NCI-H146 treated with DMSO at 0.1 percent for 48 hours (cell line): ENCODE results near the gene KAZN.
"Not testable (repeated sequence)": the region's sequence is repeated elsewhere in the genome, so short reads cannot be mapped to it uniquely, and the experiment has no call there.

Experiments
- DNase-seq: peaks from one replicate; lab custom pipeline; 2025; ENCODE audit not compliant: unreplicated experiment; lab: John Stamatoyannopoulos, UW

The KAZN gene

GRCh38 chr1:14962407-14962806 lies 363.9 kb downstream of the KAZN start:
- DNase-seq: no peak

- not testable (repeated sequence) for DNase-seq
These were observed 365.6 kb downstream of the KAZN start for GRCh38 chr1:14963791-14964710.

GRCh38 chr1:14964711-14965055 lies 366.2 kb downstream of the KAZN start:
- no peak for DNase-seq

- DNase-seq: no peak
These were observed 369.9 kb downstream of the KAZN start for GRCh38 chr1:14968251-14968851.

GRCh38 chr1:14969006-14969405 lies 370.5 kb downstream of the KAZN start:
- no peak for DNase-seq

- no peak for DNase-seq
These were observed 371.8 kb downstream of the KAZN start for GRCh38 chr1:14970115-14970798.

GRCh38 chr1:14970799-14971141 lies 372.3 kb downstream of the KAZN start:
- DNase-seq: no peak

GRCh38 chr1:14971221-14971620 lies 372.7 kb downstream of the KAZN start:
- no peak for DNase-seq

GRCh38 chr1:14972107-14972506 lies 373.6 kb downstream of the KAZN start:
- DNase-seq: no peak

- no peak for DNase-seq
These were observed 375.3 kb downstream of the KAZN start for GRCh38 chr1:14973773-14974172.

- no peak for DNase-seq
These were observed 375.9 kb downstream of the KAZN start for GRCh38 chr1:14974361-14974760.

- no peak for DNase-seq
These were observed 376.6 kb downstream of the KAZN start for GRCh38 chr1:14975119-14975518.

GRCh38 chr1:14976256-14976655 lies 377.8 kb downstream of the KAZN start:
- DNase-seq: no peak

GRCh38 chr1:14977338-14977931 lies 378.9 kb downstream of the KAZN start:
- DNase-seq: no peak

- DNase-seq: no peak
These were observed 382.2 kb downstream of the KAZN start for GRCh38 chr1:14980621-14981218.

GRCh38 chr1:14982029-14982428 lies 383.5 kb downstream of the KAZN start:
- no peak for DNase-seq

GRCh38 chr1:14983277-14983676 lies 384.8 kb downstream of the KAZN start:
- DNase-seq: no peak

- no peak for DNase-seq
These were observed 387.7 kb downstream of the KAZN start for GRCh38 chr1:14986168-14986567.

GRCh38 chr1:14987829-14988603 lies 389.5 kb downstream of the KAZN start:
- DNase-seq: no peak

GRCh38 chr1:14988636-14989035 lies 390.2 kb downstream of the KAZN start:
- no peak for DNase-seq
